Measurements from ENCODE around the gene LACRT.

The LACRT gene

GRCh38 chr12:54631551-54631950, 3.1 kb downstream of the LACRT start:
- Histone ChIP-seq H3K9ac (ENCODE audit: low read length) (no peak overlapping the region), H3K4me1 (ENCODE audit: control insufficient read depth, insufficient read depth, low read length) (no peaks in the 10 kb centered on the region), H3K9me3 (ENCODE audit: control insufficient read depth, low read length) (no peaks in the 10 kb centered on the region), H3K36me3 (ENCODE audit: control insufficient read depth, insufficient read depth, low read length) (no peaks in the 10 kb centered on the region), H3K4me3 (ENCODE audit: low read length) (no peak overlapping the region), H3K27me3 (ENCODE audit: control insufficient read depth, insufficient read depth, low read length) (peaks cover 3% of the 10 kb centered on the region)

DNA sequence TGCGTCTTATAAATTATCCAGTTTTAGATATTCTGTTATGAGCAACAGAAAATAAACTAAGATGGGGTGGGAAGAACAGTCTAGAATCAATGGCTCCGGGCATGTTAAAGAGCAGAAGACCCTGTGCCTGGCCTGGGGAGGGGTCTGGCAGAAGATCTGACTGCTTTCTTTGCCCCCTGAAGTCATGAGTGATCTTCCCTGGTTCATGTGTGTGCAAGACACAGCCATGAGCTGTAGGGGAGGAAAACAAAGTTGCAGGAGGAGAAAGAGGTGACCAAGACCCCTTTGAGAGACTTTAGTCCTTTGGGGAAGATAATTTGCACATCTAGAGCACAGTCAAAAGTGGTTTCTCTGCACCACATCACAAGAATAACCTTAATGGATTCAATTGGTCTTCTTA, 4.8 kb downstream of the LACRT start:
- no peaks in the 10 kb centered on the region for H3K4me1 ChIP-seq (ENCODE audit: control insufficient read depth, insufficient read depth, low read length)
- H3K27me3 ChIP-seq (ENCODE audit: control insufficient read depth, insufficient read depth, low read length) = peaks cover 3% of the 10 kb centered on the region
- H3K4me3 ChIP-seq (ENCODE audit: low read length) = no peak overlapping the region
- H3K9me3 ChIP-seq (ENCODE audit: control insufficient read depth, low read length) = no peaks in the 10 kb centered on the region
- H3K9ac ChIP-seq (ENCODE audit: low read length) = no peak overlapping the region
- no peaks in the 10 kb centered on the region for H3K36me3 ChIP-seq (ENCODE audit: control insufficient read depth, insufficient read depth, low read length)

- H3K4me1 ChIP-seq (ENCODE audit: control insufficient read depth, insufficient read depth, low read length) = no peaks in the 10 kb centered on the region
- no peak overlapping the region for H3K4me3 ChIP-seq (ENCODE audit: low read length)
- H3K36me3 ChIP-seq (ENCODE audit: control insufficient read depth, insufficient read depth, low read length) = no peaks in the 10 kb centered on the region
- H3K9me3 ChIP-seq (ENCODE audit: control insufficient read depth, low read length) = no peaks in the 10 kb centered on the region
- peaks cover 7% of the 10 kb centered on the region for H3K27me3 ChIP-seq (ENCODE audit: control insufficient read depth, insufficient read depth, low read length)
- no peak overlapping the region for H3K9ac ChIP-seq (ENCODE audit: low read length)
These were observed 6.4 kb downstream of the LACRT start for GRCh38 chr12:54628186-54628846.

GRCh38 chr12:54627304-54627703, 7.4 kb downstream of the LACRT start:
- H3K27me3 ChIP-seq (ENCODE audit: control insufficient read depth, insufficient read depth, low read length) = peaks cover 7% of the 10 kb centered on the region
- no peak overlapping the region for H3K4me3 ChIP-seq (ENCODE audit: low read length)
- no peak overlapping the region for H3K9ac ChIP-seq (ENCODE audit: low read length)
- no peaks in the 10 kb centered on the region for H3K36me3 ChIP-seq (ENCODE audit: control insufficient read depth, insufficient read depth, low read length)
- H3K4me1 ChIP-seq (ENCODE audit: control insufficient read depth, insufficient read depth, low read length) = no peaks in the 10 kb centered on the region
- H3K9me3 ChIP-seq (ENCODE audit: control insufficient read depth, low read length) = no peaks in the 10 kb centered on the region

DNA sequence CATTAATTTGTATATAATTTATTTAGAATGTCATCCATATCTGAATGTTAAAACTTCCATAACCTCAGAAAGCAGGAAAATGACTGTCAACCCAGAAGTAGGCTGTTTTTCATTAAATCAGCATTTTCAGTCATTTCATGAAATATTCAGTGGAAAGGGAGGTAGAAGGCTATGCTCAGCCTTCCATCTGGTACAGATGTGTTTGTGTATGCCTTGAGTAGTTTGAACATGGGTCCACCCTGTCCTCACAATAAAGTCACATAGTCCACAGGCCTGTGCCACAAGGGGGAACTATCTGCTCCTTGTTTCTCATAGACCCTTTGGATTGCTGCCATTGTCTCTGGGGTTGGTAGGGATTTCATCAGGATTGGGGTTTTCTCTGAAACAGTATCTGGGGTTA, 9.1 kb downstream of the LACRT start:
- Histone ChIP-seq H3K9me3 (ENCODE audit: control insufficient read depth, low read length) (no peaks in the 10 kb centered on the region), H3K4me1 (ENCODE audit: control insufficient read depth, insufficient read depth, low read length) (no peaks in the 10 kb centered on the region), H3K4me3 (ENCODE audit: low read length) (no peak overlapping the region), H3K27me3 (ENCODE audit: control insufficient read depth, insufficient read depth, low read length) (peaks cover 7% of the 10 kb centered on the region), H3K36me3 (ENCODE audit: control insufficient read depth, insufficient read depth, low read length) (no peaks in the 10 kb centered on the region), H3K9ac (ENCODE audit: low read length) (no peak overlapping the region)

DNA sequence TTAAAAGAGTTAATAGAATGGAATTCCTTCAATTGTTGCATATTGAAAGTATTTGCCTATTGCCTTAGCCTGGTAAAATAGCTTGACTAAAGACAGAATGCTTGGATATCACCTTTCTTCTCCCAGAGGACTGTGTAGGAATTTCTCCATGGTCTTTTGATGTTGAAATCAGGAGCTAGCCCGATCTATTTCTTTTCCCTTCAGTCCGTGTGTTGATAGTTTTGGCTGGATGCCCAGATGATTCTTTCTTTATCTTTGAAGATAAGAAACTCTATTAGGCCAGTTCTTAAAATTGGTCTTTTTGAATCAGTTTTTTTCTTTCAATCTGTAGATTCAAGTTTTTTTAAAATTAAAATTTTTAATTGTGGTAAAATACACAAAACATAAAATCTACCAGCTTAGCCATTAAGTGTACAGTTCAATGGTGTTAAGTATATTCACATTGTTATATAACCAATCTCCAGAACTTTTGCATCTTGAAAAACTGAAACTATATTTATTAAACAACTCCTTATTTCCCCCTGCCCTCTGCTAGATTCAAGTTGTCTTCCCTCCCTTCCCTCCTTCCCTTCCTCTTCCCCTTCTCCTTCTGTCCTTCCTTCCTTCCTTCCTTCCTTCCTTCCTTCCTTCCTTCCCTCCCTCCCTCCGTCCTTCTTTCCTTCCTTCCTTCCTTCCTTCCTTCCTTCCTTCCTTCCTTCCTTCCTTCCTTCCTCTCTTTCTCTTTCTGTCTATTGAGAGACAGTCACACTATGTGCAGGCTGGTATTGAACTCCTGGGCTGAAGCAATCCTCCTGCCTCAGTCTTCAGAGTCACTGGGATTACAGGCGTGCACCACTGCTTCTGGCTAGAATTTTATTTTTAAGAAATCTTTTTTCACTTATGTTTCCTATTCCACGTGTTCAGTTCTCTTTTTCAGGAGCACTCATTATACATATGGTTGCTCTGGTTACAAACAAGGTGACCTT, 10.1 kb downstream of the LACRT start:
- H3K4me3 ChIP-seq (ENCODE audit: low read length) = no peak overlapping the region
- no peaks in the 10 kb centered on the region for H3K4me1 ChIP-seq (ENCODE audit: control insufficient read depth, insufficient read depth, low read length)
- no peaks in the 10 kb centered on the region for H3K9me3 ChIP-seq (ENCODE audit: control insufficient read depth, low read length)
- H3K9ac ChIP-seq (ENCODE audit: low read length) = no peak overlapping the region
- H3K27me3 ChIP-seq (ENCODE audit: control insufficient read depth, insufficient read depth, low read length) = peaks cover 6% of the 10 kb centered on the region
- no peaks in the 10 kb centered on the region for H3K36me3 ChIP-seq (ENCODE audit: control insufficient read depth, insufficient read depth, low read length)

DNA sequence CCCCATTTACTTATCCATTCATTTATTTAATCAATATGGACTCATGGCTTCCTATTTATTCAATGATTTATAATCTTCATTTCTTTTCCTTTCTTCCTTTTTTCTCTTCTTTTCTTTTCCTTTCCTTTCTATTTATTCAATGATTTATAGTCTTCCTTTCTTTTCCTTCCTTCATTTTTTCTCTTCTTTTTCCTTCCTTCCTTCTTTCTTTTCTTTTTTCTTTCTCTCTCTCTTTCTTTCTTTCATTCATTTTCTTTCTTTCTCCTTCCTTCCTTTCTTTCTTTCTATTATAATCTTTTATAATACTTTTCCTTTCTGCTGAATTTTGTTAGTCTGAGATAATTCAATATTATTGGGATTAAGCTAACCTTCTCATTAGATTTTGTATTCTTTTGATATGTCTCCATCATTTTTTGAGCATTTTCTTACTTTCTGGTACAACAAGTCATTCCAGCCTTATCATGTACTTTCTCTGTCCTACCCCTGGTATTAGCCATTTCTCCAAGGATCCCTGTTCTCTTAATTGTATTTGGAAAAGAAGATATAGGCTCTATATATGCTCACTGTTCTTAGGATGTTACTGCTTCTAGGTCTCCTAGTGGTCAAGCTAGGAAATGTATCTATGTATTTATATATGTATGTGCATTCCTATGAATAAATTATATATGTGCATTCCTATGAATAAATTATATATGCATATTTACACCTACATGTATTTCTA, 12.1 kb downstream of the LACRT start:
- Histone ChIP-seq H3K4me3 (ENCODE audit: low read length) (no peak overlapping the region), H3K9me3 (ENCODE audit: control insufficient read depth, low read length) (no peaks in the 10 kb centered on the region), H3K36me3 (ENCODE audit: control insufficient read depth, insufficient read depth, low read length) (no peaks in the 10 kb centered on the region), H3K9ac (ENCODE audit: low read length) (no peak overlapping the region), H3K27me3 (ENCODE audit: control insufficient read depth, insufficient read depth, low read length) (peaks cover 4% of the 10 kb centered on the region), H3K4me1 (ENCODE audit: control insufficient read depth, insufficient read depth, low read length) (no peaks in the 10 kb centered on the region)

- no peaks in the 10 kb centered on the region for H3K9me3 ChIP-seq (ENCODE audit: control insufficient read depth, low read length)
These were observed 17.6 kb downstream of the LACRT start for GRCh38 chr12:54616933-54617680.

DNA sequence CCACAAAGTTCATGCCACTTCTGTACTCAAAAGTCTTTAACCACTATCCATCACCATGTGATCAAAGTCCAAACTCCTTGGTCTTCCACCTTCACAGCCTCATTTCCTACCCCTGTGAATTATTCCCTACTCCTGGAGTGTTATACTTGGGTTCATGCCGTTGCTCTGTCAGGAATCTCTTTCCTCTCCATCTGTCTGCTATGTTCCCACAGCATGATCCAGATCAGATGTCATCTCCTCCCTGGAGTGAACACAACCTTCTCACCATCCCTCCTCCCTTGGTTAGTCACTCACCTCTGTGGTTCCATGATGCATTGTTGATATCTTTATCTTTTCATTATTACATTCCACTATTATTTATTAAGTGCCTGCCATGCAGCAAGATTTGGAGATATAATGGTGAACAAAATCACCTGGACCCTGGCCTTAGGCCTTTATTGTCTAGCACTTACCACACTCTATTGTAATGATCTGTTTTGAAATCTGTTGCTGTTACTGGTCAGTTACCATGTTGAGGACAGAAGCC, 22.4 kb downstream of the LACRT start:
- Histone ChIP-seq H3K36me3 (ENCODE audit: control insufficient read depth, insufficient read depth, low read length) (no peaks in the 10 kb centered on the region), H3K27me3 (ENCODE audit: control insufficient read depth, insufficient read depth, low read length) (peaks cover 10% of the 10 kb centered on the region), H3K9me3 (ENCODE audit: control insufficient read depth, low read length) (no peaks in the 10 kb centered on the region)

More at GRCh38 chr12:54616933-54617680, 17.6 kb downstream of the LACRT start:
- Histone ChIP-seq H3K9ac (ENCODE audit: low read length) (no peak overlapping the region), H3K27me3 (ENCODE audit: control insufficient read depth, insufficient read depth, low read length) (peaks cover 10% of the 10 kb centered on the region), H3K4me1 (ENCODE audit: control insufficient read depth, insufficient read depth, low read length) (no peaks in the 10 kb centered on the region), H3K36me3 (ENCODE audit: control insufficient read depth, insufficient read depth, low read length) (no peaks in the 10 kb centered on the region), H3K4me3 (ENCODE audit: low read length) (no peak overlapping the region)

GRCh38 chr12:54611715-54612149, 23.0 kb downstream of the LACRT start:
- H3K9ac ChIP-seq (ENCODE audit: low read length) = no peak overlapping the region
- no peaks in the 10 kb centered on the region for H3K9me3 ChIP-seq (ENCODE audit: control insufficient read depth, low read length)
- H3K4me1 ChIP-seq (ENCODE audit: control insufficient read depth, insufficient read depth, low read length) = no peaks in the 10 kb centered on the region
- H3K36me3 ChIP-seq (ENCODE audit: control insufficient read depth, insufficient read depth, low read length) = no peaks in the 10 kb centered on the region
- H3K4me3 ChIP-seq (ENCODE audit: low read length) = no peak overlapping the region
- H3K27me3 ChIP-seq (ENCODE audit: control insufficient read depth, insufficient read depth, low read length) = peaks cover 10% of the 10 kb centered on the region

More for the DNA sequence above, 22.4 kb downstream of the LACRT start:
- Histone ChIP-seq H3K4me3 (ENCODE audit: low read length) (no peak overlapping the region), H3K4me1 (ENCODE audit: control insufficient read depth, insufficient read depth, low read length) (no peaks in the 10 kb centered on the region), H3K9ac (ENCODE audit: low read length) (no peak overlapping the region)

- Histone ChIP-seq H3K9ac (ENCODE audit: low read length) (no peak overlapping the region), H3K36me3 (ENCODE audit: control insufficient read depth, insufficient read depth, low read length) (no peaks in the 10 kb centered on the region), H3K27me3 (ENCODE audit: control insufficient read depth, insufficient read depth, low read length) (peaks cover 7% of the 10 kb centered on the region), H3K9me3 (ENCODE audit: control insufficient read depth, low read length) (no peaks in the 10 kb centered on the region), H3K4me1 (ENCODE audit: control insufficient read depth, insufficient read depth, low read length) (no peaks in the 10 kb centered on the region), H3K4me3 (ENCODE audit: low read length) (no peak overlapping the region)
These were observed 25.9 kb downstream of the LACRT start for GRCh38 chr12:54608769-54609168.

Measured in mucosa of stomach (tissue), 1 donor.